NB4 (cell line): ENCODE data around the gene OPN1SW.

ENCODE experiments used
- POLR2A ChIP-seq: IDR thresholded peaks from 2 replicates; pipeline ENCODE4 v1.6.1; 2011; ENCODE audit warnings: mild to moderate bottlenecking; ENCODE audit not compliant: insufficient read length; ENCODE audit errors: extremely low read depth
- TF ChIP-seq, protein P1 (sequence below): IDR thresholded peaks from one replicate; pipeline ENCODE4 v1.5.1; 2012; ENCODE audit warnings: low read depth, low read length

DNA sequence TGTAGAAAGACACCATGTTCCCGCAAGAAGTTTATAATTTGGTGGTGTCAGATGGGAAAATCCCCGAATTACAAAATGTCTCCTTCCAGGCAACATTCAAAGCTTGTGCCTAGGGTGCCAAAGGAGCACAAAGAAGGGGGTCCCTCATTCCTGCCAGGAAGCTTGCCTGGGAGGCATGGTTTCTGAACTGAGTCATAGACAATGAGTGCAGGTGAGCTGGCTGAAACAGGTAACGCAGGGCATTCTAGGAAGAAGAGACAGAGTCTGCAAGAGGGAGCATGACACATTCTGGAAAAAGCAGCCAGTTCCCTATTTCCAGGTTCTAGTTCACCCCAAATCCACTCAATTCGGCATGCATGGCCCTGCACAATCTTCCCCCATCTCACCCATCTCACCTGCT, 48.4 kb downstream of the OPN1SW start:
- TF ChIP-seq POLR2A = no peak
- TF ChIP-seq, protein P1, sequence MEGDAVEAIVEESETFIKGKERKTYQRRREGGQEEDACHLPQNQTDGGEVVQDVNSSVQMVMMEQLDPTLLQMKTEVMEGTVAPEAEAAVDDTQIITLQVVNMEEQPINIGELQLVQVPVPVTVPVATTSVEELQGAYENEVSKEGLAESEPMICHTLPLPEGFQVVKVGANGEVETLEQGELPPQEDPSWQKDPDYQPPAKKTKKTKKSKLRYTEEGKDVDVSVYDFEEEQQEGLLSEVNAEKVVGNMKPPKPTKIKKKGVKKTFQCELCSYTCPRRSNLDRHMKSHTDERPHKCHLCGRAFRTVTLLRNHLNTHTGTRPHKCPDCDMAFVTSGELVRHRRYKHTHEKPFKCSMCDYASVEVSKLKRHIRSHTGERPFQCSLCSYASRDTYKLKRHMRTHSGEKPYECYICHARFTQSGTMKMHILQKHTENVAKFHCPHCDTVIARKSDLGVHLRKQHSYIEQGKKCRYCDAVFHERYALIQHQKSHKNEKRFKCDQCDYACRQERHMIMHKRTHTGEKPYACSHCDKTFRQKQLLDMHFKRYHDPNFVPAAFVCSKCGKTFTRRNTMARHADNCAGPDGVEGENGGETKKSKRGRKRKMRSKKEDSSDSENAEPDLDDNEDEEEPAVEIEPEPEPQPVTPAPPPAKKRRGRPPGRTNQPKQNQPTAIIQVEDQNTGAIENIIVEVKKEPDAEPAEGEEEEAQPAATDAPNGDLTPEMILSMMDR = no peak
